DMS53 treated with DMSO at 0.1 percent for 48 hours (cell line): ENCODE data around the gene SCYGR3.

Experiments used
- DNase-seq: peaks from one replicate; lab custom pipeline; 2025; ENCODE audit not compliant: unreplicated experiment; lab: John Stamatoyannopoulos, UW

Gene SCYGR3

DNA sequence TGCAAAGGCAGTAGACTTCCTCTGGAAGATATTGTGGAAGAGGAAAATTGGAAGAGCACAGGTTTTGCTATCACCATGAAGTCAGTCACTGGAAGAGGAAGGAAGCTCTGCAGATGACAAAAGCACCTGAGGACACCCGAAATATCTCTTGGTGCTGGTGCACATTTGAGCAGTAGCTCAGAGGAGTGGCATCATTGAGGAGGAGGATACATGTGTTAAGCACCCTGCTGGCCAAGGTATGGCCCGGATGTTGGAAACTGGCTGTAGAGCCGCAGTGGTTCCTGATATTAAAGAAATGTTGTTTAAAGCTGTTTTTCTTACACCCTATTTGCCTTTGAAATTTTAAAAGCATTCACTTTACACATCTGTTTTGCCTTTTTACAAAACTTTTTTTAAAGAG lies 48.6 kb downstream of the SCYGR3 start:
- DNase-seq = no peak

DNA sequence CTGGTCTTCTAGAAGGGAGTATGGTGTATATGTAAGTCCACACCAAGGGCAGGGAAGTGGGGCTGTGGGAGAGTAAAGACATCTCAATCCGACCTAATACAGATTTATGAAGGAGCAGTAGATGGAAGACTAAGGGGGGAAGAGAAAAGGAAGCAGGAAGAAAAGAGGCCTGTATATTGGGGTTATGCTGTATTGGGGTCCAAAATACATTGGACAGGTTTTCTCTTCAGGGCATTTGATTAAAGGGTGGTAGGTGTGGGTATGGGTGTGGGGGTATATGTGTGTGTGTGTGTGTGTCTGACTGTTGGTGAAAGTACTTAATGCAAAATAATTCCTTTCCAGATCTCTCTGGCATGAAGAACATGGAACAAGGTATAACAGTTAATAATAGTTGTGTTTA lies 49.6 kb downstream of the SCYGR3 start:
- no peak for DNase-seq
